Body of pancreas (tissue), 4 donors: Measurements from ENCODE around the gene RTL5. TPM values are rescaled to one million over a fixed set of nuclear protein-coding genes. Genes with fewer than 3 reads are reported as not detected.

Experiments used
- ATAC-seq: fragments of 150-250 bp; one replicate; pipeline ENCODE4 v1.9.1; 2016
- DNase-seq, 4 donors: peaks; one replicate each; pipeline ENCODE4 v3.0.0-alpha.2; 2019
- H3K27ac ChIP-seq, 4 donors: fragments of 200-600 bp; sonication (generic); 1 replicate in 3 of 4; 2 replicates in 1 of 4; pipeline versions ENCODE4 v1.5.1 to v1.6.1; 2016 to 2019; ENCODE audit warnings: mild to moderate bottlenecking in 1 of 4, mixed read lengths in 1 of 4, moderate library complexity in 1 of 4
- H3K27me3 ChIP-seq, 2 donors: fragments of 200-600 bp; sonication (generic); one replicate each; pipeline ENCODE4 v1.6.0; 2016; ENCODE audit warnings: mild to moderate bottlenecking in 1 of 2
- H3K36me3 ChIP-seq, 2 donors: fragments of 200-600 bp; sonication (generic); replicated peaks in 1 of 2; 2 replicates each; pipeline ENCODE4 v1.5.1; 2016; ENCODE audit warnings: low read depth in 2 of 2; ENCODE audit not compliant: insufficient read depth in 1 of 2
- H3K4me1 ChIP-seq: fragments of 200-600 bp; sonication (generic); one replicate; pipeline ENCODE4 v1.6.0; 2016
- H3K4me3 ChIP-seq, 2 donors: fragments of 200-600 bp; sonication (generic); 1 replicate in 1 of 2; 2 replicates in 1 of 2; pipeline ENCODE4 v1.5.1; 2016 to 2019
- H3K9me3 ChIP-seq, 3 donors: fragments of 200-600 bp; sonication (generic); 1 replicate in 2 of 3; 2 replicates in 1 of 3; pipeline ENCODE4 v1.5.1; 2016
- CTCF ChIP-seq, 7 experiments: fragments of 450-650 bp in 4 of 7; fragments of 200-600 bp in 3 of 7; sonication (generic) in 3 of 7; IDR thresholded peaks; one replicate each; pipeline ENCODE4 v1.5.1; 2016 to 2019; ENCODE audit warnings: antibody characterized with exemption in 7 of 7
- POLR2A ChIP-seq, 3 donors: fragments of 450-650 bp; IDR thresholded peaks; one replicate each; pipeline ENCODE4 v1.6.1; 2016; ENCODE audit warnings: antibody characterized with exemption in 3 of 3, mild to moderate bottlenecking in 2 of 3
- WGBS, 2 donors: methylation state at CpG; one replicate each; pipeline ENCODE4 v1.1.5; 2017; 5-methylcytosine and 5-hydroxymethylcytosine counted together
- intact Hi-C: fragments of 100-400 bp; cut with DNase I; formaldehyde crosslinking; loops from one replicate; pipeline ENCODE4 v1.15.1; 2023
- total RNA-seq, 2 donors: library from RNA; depleted of rRNA; stranded (reverse); fragments of >200 nt; gene quantifications; one replicate each; pipeline ENCODE4 v1.1.0, GENCODE V29; 2016

Gene RTL5
- total RNA-seq, 2 donors from 2014 or later, result 1.6 to 2.3 TPM

GRCh38 chrX:72080800-72081199 lies 50.9 kb downstream of the RTL5 start:
- H3K36me3 ChIP-seq, result no peaks in the 10 kb centered on the region
- no peak for TF ChIP-seq POLR2A (IDR thresholded peaks at IDR 0.05)
- H3K4me1 ChIP-seq, result no peaks in the 10 kb centered on the region
- H3K27me3 ChIP-seq, result no peaks in the 10 kb centered on the region
- WGBS, 2 donors, result 94% methylated on average over 4 of the region's 7 CpGs; no CpG with 5 or more reads in 1 of the 2 donors
- intact Hi-C loops, result no loop called here
- ATAC-seq, result no peak
- no peak overlapping the region for H3K27ac ChIP-seq
- H3K9me3 ChIP-seq, result no peaks in the 10 kb centered on the region
- H3K4me3 ChIP-seq, result no peak overlapping the region
- no peak for DNase-seq

GRCh38 chrX:72080150-72080549 lies 51.6 kb downstream of the RTL5 start:
- intact Hi-C loops, result no loop called here
- Histone ChIP-seq H3K4me1 (no peaks in the 10 kb centered on the region), H3K27ac (peak overlapping the region in 1 of 4 donors; percentile 25), H3K9me3 (no peaks in the 10 kb centered on the region), H3K36me3 (no peaks in the 10 kb centered on the region), H3K4me3 (no peak overlapping the region), H3K27me3 (no peaks in the 10 kb centered on the region)
- ATAC-seq, result no peak
- no peak for TF ChIP-seq CTCF (IDR thresholded peaks at IDR 0.05)
- TF ChIP-seq POLR2A (IDR thresholded peaks at IDR 0.05), result no peak
- no peak for DNase-seq
- WGBS, 2 donors, result 69 to 75% methylated on average over 4 to 5 of the region's 7 CpGs

- H3K9me3 ChIP-seq, result no peaks in the 10 kb centered on the region
- DNase-seq (peak in 1 of 4 donors; percentile 15), ATAC-seq (peak; percentile 15)
- H3K4me1 ChIP-seq, result no peaks in the 10 kb centered on the region
- 64 to 71% methylated on average over 3 to 9 of the region's 12 CpGs for WGBS, 2 donors
- no peaks in the 10 kb centered on the region for H3K36me3 ChIP-seq
- TF ChIP-seq POLR2A (IDR thresholded peaks at IDR 0.05), result no peak
- TF ChIP-seq CTCF (IDR thresholded peaks at IDR 0.05), result no peak
- H3K27me3 ChIP-seq, result no peaks in the 10 kb centered on the region
- H3K27ac ChIP-seq, result peak overlapping the region in 1 of 4 donors; percentile 25
- intact Hi-C loops, result no loop called here
- H3K4me3 ChIP-seq, result no peak overlapping the region
Measured at GRCh38 chrX:72079607-72080006, 52.1 kb downstream of the RTL5 start.

- TF ChIP-seq CTCF (IDR thresholded peaks at IDR 0.05), result no peak
- TF ChIP-seq POLR2A (IDR thresholded peaks at IDR 0.05), result no peak
- no peaks in the 10 kb centered on the region for H3K4me1 ChIP-seq
- intact Hi-C loops, result no loop called here
- DNase-seq (no peak), ATAC-seq (no peak)
- H3K4me3 ChIP-seq, result no peak overlapping the region
- no peak overlapping the region for H3K27ac ChIP-seq
- no peaks in the 10 kb centered on the region for H3K27me3 ChIP-seq
- WGBS, 2 donors, result 48 to 69% methylated on average over 3 to 4 of the region's 4 CpGs
- no peaks in the 10 kb centered on the region for H3K36me3 ChIP-seq
- no peaks in the 10 kb centered on the region for H3K9me3 ChIP-seq
Measured at GRCh38 chrX:72078411-72078810, 53.3 kb downstream of the RTL5 start.

Other genes with a start within 250 kb of the RTL5 start
- 1 to 10 TPM; 1.6 to 2.9 TPM for gene NHSL2, start 221.1 kb downstream of the RTL5 start, total RNA-seq
- 1 to 10 TPM in 1 of 2 donors, under 1 TPM in 1; 0.99 to 4.4 TPM for gene PIN4, start 49.8 kb upstream of the RTL5 start, total RNA-seq
- gene ERCC6L, start 107.1 kb upstream of the RTL5 start, total RNA-seq, result not detected
- gene RPS4X, start 145.3 kb upstream of the RTL5 start, total RNA-seq, result 100 to 1,000 TPM; 477 to 833 TPM
- gene CITED1, start 174.0 kb upstream of the RTL5 start, total RNA-seq, result not detected